GM19238 (cell line): Measurements from ENCODE around the gene PUS10.

ENCODE experiments used
- DNase-seq: peaks from one replicate; pipeline ENCODE4 v3.0.0; 2011; ENCODE audit warnings: low spot score; ENCODE audit not compliant: insufficient read length

Gene PUS10

DNA sequence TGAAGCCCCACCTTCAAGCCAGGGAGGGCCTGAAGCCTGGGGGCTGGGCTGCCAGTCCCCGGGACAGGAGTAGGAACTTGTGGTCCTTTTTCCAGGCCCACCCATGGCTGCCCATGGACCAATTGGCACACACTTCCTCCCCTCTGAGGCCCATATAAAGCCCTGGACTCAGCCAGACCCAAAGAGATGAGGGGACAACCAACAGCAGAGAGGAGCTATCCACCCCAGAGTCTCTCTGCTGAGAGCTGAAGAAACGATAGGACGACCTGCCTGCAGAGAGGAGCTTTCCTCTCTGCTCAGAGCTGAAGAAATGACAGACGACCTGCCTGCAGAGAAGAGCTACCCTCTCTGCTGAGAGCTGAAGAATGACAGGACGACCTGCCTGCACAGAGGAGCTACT lies 44.4 kb downstream of the PUS10 start:
- DNase-seq: no peak

DNA sequence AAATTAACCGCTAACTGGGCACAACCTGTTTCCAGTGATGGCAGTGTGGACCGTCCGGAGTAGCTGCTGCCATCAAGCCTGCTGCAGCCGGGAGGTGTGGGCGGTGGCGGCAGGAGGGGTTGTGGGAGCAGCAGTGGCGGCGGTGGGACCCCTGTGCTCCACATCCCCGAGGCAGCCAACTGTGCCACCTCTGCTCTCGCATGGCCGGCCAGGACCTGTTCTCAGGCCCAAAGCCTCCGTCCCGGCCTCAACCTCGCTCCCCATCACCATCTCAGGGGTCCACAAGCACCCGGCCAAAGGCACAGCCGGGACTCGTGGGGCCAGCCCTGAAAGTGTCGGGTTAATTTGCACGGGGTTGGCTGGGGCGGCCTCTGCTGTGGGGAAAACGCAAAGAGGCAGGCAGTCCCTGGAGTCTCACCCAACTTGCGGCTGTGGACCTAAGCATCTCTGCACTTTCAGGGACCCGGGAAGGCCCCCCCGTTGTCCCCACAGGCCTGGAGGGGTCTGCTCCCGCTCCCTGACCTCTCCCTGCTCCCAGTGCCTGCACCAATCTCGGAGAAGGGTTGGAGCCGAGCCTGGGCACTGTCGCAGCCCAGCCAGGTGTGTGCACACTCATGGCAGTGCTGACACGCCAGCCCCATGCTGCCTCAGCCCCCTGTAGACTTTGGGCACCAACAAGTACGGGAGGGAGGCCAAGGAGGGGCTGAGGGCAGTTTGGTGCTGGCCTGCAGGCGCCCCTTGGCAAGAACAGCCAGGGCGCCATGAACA lies 45.0 kb downstream of the PUS10 start:
- no peak for DNase-seq

DNA sequence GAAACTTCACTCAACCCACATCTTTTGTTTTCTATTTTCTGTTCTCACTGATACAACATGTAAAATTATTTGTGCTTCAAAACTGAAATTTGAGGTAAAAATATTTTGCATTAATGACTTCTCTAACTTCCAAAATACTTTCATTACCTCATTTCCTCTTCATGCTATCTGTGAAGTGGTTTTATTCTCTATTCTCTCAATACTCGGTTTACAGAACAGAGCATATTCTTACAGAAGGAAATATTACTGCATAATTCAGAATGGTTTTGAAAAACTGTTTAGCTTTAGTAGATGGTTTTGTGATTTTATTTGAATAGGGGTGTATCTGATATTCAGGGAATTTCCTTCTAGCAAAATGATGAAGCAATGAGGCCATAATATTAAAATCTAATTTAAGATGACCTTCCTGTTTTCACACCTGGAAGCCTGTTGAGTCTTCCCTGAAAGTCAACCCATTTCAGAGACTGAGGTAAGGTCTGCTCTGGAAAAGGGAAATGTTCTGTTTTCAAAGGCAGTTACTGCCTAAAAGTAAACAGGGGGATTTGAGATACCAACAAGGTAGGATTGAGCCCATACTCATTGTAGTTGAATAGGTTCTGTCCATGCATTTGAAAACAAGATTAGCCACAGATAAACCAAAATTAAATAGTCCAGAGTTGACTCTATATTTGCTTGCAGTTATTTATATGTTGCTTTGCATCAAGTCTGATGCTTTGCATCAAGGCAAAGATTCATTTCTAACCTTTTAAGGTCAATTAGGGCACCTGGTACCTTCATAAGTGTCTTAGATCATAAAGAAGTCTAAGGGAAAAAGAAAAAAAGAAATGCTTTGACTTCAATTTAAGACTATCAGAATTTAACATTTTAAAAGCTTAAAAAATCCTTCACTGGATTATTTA lies 51.3 kb downstream of the PUS10 start:
- DNase-seq: no peak

GRCh38 chr2:60965499-60965785 lies 52.6 kb downstream of the PUS10 start:
- no peak for DNase-seq

DNA sequence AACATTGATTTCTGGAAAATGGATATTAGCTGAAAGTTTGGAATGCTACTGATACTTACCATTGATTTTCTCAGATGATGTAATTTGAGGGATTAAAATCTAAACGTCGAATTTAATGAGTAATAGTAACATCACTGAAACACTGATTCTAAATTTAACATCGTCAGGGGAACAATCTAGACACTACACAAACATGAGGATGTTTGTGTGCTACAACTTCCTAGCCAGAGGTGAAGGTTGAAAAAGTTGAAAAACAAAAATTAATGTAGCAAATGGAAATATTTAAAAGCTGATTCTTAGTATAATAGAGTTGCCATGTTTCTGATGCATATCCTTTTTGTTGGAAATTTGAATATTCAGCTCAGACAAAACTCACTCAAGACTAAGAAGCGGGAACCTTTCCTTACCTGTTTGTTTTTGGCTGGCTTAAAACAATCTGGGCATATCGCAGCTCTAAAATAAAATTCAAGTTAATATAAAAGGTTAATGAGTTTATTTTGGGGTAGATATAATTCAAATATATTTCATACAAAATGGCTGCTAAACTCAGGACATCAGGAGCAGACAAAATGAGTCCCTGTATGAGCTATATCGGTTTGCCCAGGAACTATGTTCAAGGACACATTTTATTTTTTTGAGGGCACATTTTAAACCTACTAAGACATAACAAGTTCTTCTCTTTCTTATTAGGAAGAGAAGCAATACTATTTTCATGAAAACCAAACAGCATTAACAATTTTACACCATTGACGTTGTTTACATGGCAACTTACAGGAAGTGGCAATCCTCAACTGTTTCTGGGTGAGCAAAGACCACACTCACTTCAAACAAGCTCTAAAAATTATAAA lies 53.2 kb downstream of the PUS10 start:
- DNase-seq: no peak

DNA sequence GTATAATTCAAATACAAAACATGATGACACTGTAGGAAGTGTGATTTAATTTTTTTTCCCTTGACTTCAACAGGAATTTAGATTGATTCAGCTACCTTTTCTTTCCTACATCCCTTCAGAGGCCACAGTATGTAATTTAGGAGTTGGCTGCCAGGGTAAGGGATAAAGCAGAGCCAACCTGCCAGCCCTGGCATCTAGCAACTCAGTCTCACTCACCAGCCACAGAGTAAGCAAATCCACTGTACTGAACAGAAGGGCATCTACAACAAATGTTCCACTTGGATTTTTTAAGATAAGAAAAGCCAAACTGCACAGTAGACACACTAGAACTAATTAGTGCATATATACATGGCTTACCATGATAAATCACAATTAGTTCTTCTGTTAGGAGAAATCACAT lies 54.9 kb downstream of the PUS10 start:
- DNase-seq: no peak

DNA sequence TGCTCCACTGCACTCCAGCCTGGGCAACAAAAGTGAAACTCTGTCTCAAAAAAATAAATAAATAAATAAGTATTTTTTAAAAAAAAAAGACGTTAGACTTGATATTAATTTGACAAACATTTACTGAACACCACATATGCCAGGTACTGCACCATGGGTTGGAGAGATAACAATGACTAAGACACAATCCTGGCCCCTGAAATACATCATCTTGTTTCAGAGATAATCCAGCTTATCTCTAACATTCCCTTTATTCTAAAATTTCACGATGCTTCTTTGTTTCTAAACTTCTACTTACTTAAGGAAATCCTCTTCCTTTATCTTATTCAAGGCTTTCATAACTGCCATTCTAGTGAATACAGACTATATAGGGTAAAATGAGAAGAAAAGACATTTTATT lies 55.5 kb downstream of the PUS10 start:
- DNase-seq: no peak

GRCh38 chr2:60961457-60961856 lies 56.6 kb downstream of the PUS10 start:
- DNase-seq: no peak

DNA sequence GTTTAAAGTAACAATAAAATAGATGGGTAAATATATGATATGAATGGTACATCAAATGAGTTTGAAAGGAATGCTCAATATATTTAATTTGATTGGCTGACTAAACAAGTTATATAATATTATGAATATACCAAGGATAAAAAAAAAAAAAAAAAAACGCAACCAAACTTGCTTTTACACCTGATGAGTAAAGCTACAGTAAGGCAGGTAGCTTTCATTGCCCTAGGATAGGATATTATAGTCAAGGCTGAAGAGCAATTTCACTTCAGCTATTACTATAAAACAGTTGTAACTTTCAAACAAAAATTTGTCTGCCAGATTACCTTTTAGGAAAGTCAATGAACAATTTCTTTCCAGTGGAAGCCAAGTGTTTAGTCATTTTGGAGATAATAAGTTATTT lies 57.3 kb downstream of the PUS10 start:
- no peak for DNase-seq

DNA sequence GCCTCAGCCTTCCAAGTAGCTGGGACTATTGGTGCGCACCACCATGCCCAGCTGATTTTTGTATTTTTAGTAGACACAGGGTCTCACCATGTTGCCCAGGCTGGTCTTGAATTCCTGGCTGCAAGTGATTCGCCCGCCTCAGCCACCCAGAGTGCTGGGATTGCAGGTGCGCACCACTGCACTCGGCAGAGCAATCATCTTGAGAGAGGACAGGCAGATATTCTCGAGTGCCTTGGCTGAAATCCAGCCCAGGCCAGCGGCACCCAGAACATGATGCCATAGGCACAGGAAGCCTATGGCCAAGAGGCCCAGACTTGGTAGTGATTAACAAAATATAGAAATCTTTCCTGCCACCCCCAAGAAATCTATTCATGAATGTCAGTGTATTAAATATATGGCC lies 58.6 kb downstream of the PUS10 start:
- no peak for DNase-seq

DNA sequence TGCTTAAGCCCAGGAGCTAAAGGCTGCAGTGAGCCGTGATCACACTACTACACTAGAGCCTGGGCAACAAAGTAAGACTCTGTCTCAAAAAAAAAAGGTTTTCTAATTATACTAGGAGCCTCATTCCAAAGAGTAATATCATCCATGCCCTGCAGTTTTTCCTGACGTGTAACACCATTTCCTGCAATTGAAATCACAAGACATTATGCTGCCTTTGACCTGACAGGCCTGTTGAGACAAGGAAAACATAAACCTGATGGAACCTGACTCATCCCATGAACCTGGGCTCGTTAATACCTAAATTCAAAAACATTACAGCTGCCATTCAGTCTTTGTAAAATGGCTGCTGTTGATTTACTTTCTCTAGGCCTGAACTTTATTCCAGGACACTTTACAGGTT lies 59.3 kb downstream of the PUS10 start:
- DNase-seq: no peak

- DNase-seq: no peak
These were observed 59.7 kb downstream of the PUS10 start for GRCh38 chr2:60958361-60958760.

- DNase-seq: no peak
These were observed 60.4 kb downstream of the PUS10 start for GRCh38 chr2:60957643-60958042.

- no peak for DNase-seq
These were observed 60.8 kb downstream of the PUS10 start for GRCh38 chr2:60957224-60957623.

DNA sequence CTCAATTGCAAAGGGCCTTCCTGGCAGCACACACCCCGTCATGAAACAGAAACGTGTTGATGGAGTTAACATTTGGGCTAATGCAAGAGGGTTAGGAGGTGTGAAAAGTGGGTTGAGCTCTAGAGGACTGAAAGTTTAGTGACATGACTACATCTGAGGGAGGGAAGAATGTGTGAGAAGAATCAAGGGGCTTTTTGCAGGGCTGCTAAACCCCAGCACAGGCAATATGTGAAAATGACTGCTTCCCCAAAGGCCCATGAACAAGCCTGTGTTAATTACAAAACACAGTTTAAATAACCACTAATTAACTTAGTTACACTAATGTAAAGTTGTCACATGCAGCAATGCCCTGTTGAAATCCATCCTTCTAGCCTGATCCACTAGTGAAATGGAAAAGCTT lies 63.9 kb downstream of the PUS10 start:
- no peak for DNase-seq

DNA sequence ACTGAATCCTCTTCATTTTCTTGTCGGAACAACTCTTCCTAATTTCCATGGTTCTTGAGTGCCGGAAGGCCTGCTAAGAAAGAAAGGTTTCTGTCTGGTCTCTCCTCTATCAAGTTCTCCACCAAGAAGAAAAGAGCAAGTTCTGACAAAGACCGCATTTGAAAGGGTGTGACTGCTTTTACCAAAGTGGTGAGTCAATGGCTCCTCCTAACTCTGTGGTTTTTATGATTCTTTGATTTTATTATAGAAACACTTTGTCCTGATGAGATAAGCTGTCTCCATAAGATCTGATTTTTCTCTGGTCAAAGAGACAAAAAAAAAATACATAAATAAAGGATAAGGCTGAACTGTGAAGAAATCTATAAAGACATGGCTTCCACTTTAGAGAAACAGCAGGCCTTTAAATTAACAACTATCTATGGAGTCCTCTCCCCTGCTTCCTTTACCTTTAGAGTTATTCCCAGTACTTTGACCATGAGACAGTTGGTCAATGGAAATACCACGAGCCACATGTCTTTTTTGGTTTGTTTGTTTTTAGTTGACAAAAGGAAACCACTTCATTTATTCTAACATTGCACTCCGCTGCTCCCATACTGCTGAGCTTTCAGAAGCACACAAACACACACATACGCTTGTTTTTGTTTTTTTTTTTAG lies 69.0 kb downstream of the PUS10 start:
- no peak for DNase-seq

DNA sequence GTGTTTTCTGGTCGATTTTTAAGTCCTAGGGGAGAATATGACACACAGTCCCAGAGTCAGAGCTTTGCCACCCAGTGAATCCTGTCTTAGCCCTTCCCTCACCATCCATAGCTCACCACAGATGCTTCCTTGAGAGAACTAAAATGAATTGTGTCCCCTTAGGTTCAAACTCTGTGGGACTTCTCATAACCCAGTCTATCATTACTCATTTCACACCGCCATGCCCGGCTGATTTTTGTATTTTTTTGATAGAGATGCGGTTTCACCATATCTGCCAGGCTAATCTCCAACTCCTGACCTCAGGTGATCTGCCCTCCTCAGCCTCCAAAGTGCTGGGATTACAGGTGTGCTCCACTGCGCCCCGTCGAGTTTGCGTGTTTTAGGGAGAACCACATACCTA lies 69.9 kb downstream of the PUS10 start:
- no peak for DNase-seq

GRCh38 chr2:60947056-60947455 lies 71.0 kb downstream of the PUS10 start:
- no peak for DNase-seq

- no peak for DNase-seq
These were observed 72.7 kb downstream of the PUS10 start for GRCh38 chr2:60945341-60945740.

DNA sequence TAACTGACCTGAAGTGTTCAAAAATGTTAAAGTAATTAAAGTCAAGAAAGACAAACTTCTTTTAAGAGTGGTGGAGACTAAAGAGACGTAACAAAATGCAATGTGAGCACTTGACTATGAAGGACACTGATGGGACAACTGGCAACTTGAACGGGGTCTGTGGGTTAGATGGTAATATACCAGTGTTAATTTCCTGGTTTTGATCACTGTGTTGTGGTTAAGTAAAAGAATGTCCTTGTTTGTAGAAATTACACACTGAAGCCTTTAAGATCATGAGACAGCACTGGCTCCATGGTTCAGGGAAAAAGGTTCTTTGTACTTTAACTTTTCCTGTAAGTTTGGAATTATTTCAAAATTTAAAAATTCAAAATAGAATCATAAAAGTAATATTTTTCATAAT lies 78.4 kb downstream of the PUS10 start:
- no peak for DNase-seq

DNA sequence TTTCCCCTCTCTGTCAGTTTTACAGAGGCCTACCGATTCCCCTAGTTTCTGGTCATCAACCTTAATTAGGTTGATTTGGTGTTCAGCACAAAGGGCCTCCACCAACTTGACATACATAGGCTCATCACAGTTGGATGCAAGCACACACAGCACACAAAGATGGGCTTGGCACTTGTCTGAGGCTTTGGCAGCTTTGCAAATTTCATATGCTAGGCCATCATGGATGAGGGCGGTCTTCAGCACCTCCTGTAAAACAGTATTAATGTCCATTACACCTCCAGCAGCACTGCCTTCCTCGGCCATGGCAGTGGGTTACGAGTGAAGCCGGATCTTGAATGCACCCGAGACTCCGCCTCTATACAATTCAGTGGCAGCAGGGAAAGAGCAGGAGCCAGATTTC lies 79.8 kb downstream of the PUS10 start:
- DNase-seq: no peak

GRCh38 chr2:60936757-60937156 lies 81.3 kb downstream of the PUS10 start:
- DNase-seq: no peak
